K562 (cell line): Measurements from ENCODE around the gene OR10A7. TPM values are rescaled to one million over a fixed set of nuclear protein-coding genes. Genes with fewer than 3 reads are reported as not detected.
A peak's percentile ranks its signal among the peaks of the same experiment; 100 is the strongest.

Experiments
- ATAC-seq: fragments of 200-7000 bp; cut with Tn5 transposase; 3 replicates; pipeline ENCODE4 v1.9.1; 2020; ENCODE audit warnings: moderate library complexity
- BruUV-seq: library from RNA; stranded (reverse); fragments of 400-500 nt; replicated peaks from 2 replicates; lab custom pipeline; 2021; lab: Mats Ljungman, UMichigan
- CTCF ChIA-PET: fragments of 300-600 bp; formaldehyde crosslinking; extraction: SDS; loops from one replicate; lab custom pipeline; 2021; ENCODE audit warnings: low intra/inter-chr PET ratio; lab: Yijun Ruan, JAX
- POLR2A ChIA-PET: fragments of 300-600, 350-650 bp; sonication (Branson Sonifier 250); formaldehyde crosslinking; extraction: SDS; loops from one replicate; lab custom pipeline; 2021; ENCODE audit warnings: antibody characterized with exemption, inconsistent platforms; lab: Yijun Ruan, JAX
- DNase-seq, 4 experiments: peaks; one replicate each; pipeline versions ENCODE4 v3.0.0 to v3.0.0-alpha.2; 2011 to 2018; ENCODE audit warnings: low spot score in 3 of 4, mixed read lengths in 3 of 4; ENCODE audit errors: extremely low read depth in 1 of 4
- FAIRE-seq: peaks from 2 replicates; lab custom pipeline; 2011; peaks lifted over from hg19 to GRCh38; lab: Jason Lieb, UNC
- H2AFZ ChIP-seq: 2 replicates; pipeline ENCODE4 v1.6.0; 2011; ENCODE audit warnings: low read depth, low read length, control low read depth, inconsistent platforms
- H3K27ac ChIP-seq: fragments of 200-600 bp; 3 replicates; pipeline ENCODE4 v1.8.0; 2011; ENCODE audit warnings: low read depth, mild to moderate bottlenecking, control low read depth, inconsistent platforms, low read length, moderate library complexity, mixed read lengths; ENCODE audit errors: extremely low read depth
- H3K27me3 ChIP-seq, 2 experiments: fragments of 300-600 bp in 1 of 2; 2 replicates in 1 of 2; 3 replicates in 1 of 2; pipeline versions ENCODE4 v1.6.0 to v1.8.0; 2011; ENCODE audit warnings: inconsistent platforms in 2 of 2, low read length in 2 of 2, mild to moderate bottlenecking in 1 of 2, mixed read lengths in 1 of 2, moderate library complexity in 1 of 2; ENCODE audit not compliant: control insufficient read depth in 2 of 2, insufficient read depth in 2 of 2
- H3K36me3 ChIP-seq: fragments of 300-600 bp; 3 replicates; pipeline ENCODE4 v1.8.0; 2011; ENCODE audit warnings: mild to moderate bottlenecking, low read length, inconsistent platforms; ENCODE audit not compliant: control insufficient read depth, insufficient read depth
- H3K4me1 ChIP-seq, 2 experiments: fragments of 200-600 bp in 1 of 2; replicated peaks in 1 of 2; 2 replicates in 1 of 2; 3 replicates in 1 of 2; pipeline versions ENCODE4 v1.5.1 to v1.8.0; 2011; ENCODE audit warnings: inconsistent platforms in 2 of 2, low read length in 2 of 2, mild to moderate bottlenecking in 1 of 2, mixed read lengths in 1 of 2, moderate library complexity in 1 of 2; ENCODE audit not compliant: control insufficient read depth in 2 of 2, insufficient read depth in 2 of 2
- H3K4me2 ChIP-seq: 2 replicates; pipeline ENCODE4 v1.6.1; 2011; ENCODE audit warnings: low read length, control low read depth, inconsistent platforms, mixed read lengths; ENCODE audit not compliant: insufficient read depth
- H3K4me3 ChIP-seq: fragments of 200-600 bp; sonication (generic), shearing (Covaris generic); 2 replicates; pipeline ENCODE4 v1.5.1; 2016; ENCODE audit warnings: control low read depth, inconsistent platforms
- H3K79me2 ChIP-seq: fragments of 200-600 bp; 3 replicates; pipeline ENCODE4 v1.8.0; 2011; ENCODE audit warnings: low read length, inconsistent platforms; ENCODE audit not compliant: control insufficient read depth, insufficient read depth
- H3K9ac ChIP-seq, 2 experiments: 2 replicates each; pipeline versions ENCODE4 v1.6.0 to v1.6.1; 2011; ENCODE audit warnings: low read depth in 2 of 2, low read length in 2 of 2, control low read depth in 1 of 2, inconsistent platforms in 1 of 2, mild to moderate bottlenecking in 1 of 2, mixed read lengths in 1 of 2; ENCODE audit not compliant: insufficient read depth in 1 of 2
- H3K9me1 ChIP-seq: one replicate; pipeline ENCODE4 v1.6.0; 2011; ENCODE audit warnings: inconsistent platforms, mild to moderate bottlenecking, low read length, moderate library complexity; ENCODE audit not compliant: control insufficient read depth, insufficient read depth
- H3K9me3 ChIP-seq: replicated peaks from 2 replicates; pipeline ENCODE4 v1.5.1; 2011; ENCODE audit warnings: low read depth, low read length, inconsistent platforms; ENCODE audit not compliant: control insufficient read depth, insufficient read depth
- H4K20me1 ChIP-seq: replicated peaks from 2 replicates; pipeline ENCODE4 v1.6.1; 2011; ENCODE audit warnings: low read length, inconsistent platforms, mixed read lengths; ENCODE audit not compliant: control insufficient read depth, insufficient read depth
- CBX1 ChIP-seq: sonication (generic); IDR thresholded peaks from 2 replicates; pipeline ENCODE4 v1.6.1; 2016; ENCODE audit warnings: antibody characterized with exemption, low read depth, mild to moderate bottlenecking
- CTBP1 ChIP-seq: fragments of 450-650 bp; IDR thresholded peaks from 2 replicates; pipeline ENCODE4 v1.6.1; 2016; ENCODE audit warnings: borderline replicate concordance
- KLF16 ChIP-seq: IDR thresholded peaks from 2 replicates; pipeline ENCODE4 v1.6.1; 2016; ENCODE audit warnings: antibody characterized with exemption
- MAFF ChIP-seq: IDR thresholded peaks from 2 replicates; pipeline ENCODE4 v1.6.1; 2012; ENCODE audit warnings: low read length, improper control_type of control experiment
- MAFK ChIP-seq: IDR thresholded peaks from 2 replicates; pipeline ENCODE4 v1.6.1; 2011; ENCODE audit warnings: low read length, improper control_type of control experiment
- SRSF9 ChIP-seq: fragments of 200-400 bp; formaldehyde crosslinking; IDR thresholded peaks from 2 replicates; pipeline ENCODE4 v1.6.1; 2017; ENCODE audit warnings: low read depth, low read length, borderline replicate concordance
- ZKSCAN8 ChIP-seq: fragments of 200-800 bp; sonication (Bioruptor generic); IDR thresholded peaks from 2 replicates; pipeline ENCODE4 v1.6.1; 2016; ENCODE audit warnings: missing genetic modification characterization, missing compliant biosample characterization
- ZNF316 ChIP-seq: fragments of 450-650 bp; IDR thresholded peaks from 2 replicates; pipeline ENCODE4 v1.6.1; 2016
- ZNF717 ChIP-seq: fragments of 250-450 bp; sonication (Bioruptor Pico); IDR thresholded peaks from 2 replicates; pipeline ENCODE4 v1.5.0; 2021
- WGBS: fragments of 100-300 bp; shearing (Covaris generic); methylation state at CpG from one replicate; pipeline ENCODE4 v1.1.6; 2016; ENCODE audit warnings: low coverage, mixed read lengths; ENCODE audit not compliant: insufficient coverage; ENCODE audit errors: missing lambda C conversion rate; 5-methylcytosine and 5-hydroxymethylcytosine counted together
- in situ Hi-C: fragments of 300-500 bp; cut with MboI; formaldehyde crosslinking; loops from 4 replicates; pipeline ENCODE4 v1.15.0; 2018; ENCODE audit warnings: inconsistent platforms, mixed read lengths
- intact Hi-C: fragments of 100-400 bp; cut with micrococcal nuclease; formaldehyde crosslinking; loops from 2 replicates; pipeline ENCODE4 v1.14.2; 2022
- polyA plus RNA-seq, 8 experiments: library from polyadenylated mRNA; depleted of rRNA in 4 of 8; stranded (reverse) in 5 of 8; unstranded in 3 of 8; fragments of >200 nt; fragmentation: Nextera tagmentation in 2 of 8; fragmentation: Illumina TruSeq in 1 of 8; extraction: Ambion mirVana in 2 of 8; extraction: Trizol in 1 of 8; gene quantifications; 2 replicates each; pipeline versions ENCODE4 v1.2.1 to v1.2.3, GENCODE V29; 2011 to 2014; ENCODE audit warnings: inconsistent platforms in 1 of 8, missing spikeins in 1 of 8
- total RNA-seq, 7 experiments: library from RNA; depleted of rRNA in 6 of 7; stranded (reverse); fragments of >200 nt in 6 of 7; fragmentation: Illumina TruSeq in 2 of 7; extraction: Trizol in 2 of 7; gene quantifications; 2 replicates each; pipeline versions ENCODE4 v1.2.1 to v1.2.3, GENCODE V29; 2011 to 2021; ENCODE audit warnings: low replicate concordance in 1 of 7
- TF ChIP-seq, protein P1 (sequence below): fragments of 250-450 bp; sonication (Bioruptor Pico); IDR thresholded peaks from 2 replicates; pipeline ENCODE4 v1.5.1; 2021; ENCODE audit warnings: mild to moderate bottlenecking

The OR10A7 gene
- total and polyA plus RNA-seq, 9 of the 15 experiments (the other 6 are each of a cell fraction or from before 2014, with no cell fraction given): not detected

DNA sequence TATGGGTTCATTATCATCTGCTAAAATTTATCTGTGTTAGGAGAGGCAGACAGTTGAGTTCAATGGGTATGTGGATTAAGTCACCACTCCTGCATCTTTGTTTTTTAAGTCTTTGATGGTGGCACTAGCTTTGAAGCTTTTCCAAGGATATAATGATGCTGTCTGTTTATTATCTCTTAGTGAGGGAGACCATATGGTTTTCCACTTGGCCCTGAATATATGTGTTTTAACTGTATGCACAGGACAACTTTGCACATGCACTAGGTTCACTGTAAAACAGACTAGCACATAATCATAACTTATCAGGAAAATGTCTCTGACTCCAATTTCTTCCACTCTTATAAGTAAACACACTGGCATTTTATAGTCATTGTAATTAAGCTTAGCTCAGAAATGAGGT lies 32.5 kb downstream of the OR10A7 start (continued):
- TF ChIP-seq CTBP1 (no peak), KLF16 (no peak), ZNF717 (CRISPR knock-in tag) (no peak), ZKSCAN8 (CRISPR knock-in tag) (no peak), SRSF9 (no peak), CBX1 (no peak)
- TF ChIP-seq, all 486 proteins: peak for 0

DNA sequence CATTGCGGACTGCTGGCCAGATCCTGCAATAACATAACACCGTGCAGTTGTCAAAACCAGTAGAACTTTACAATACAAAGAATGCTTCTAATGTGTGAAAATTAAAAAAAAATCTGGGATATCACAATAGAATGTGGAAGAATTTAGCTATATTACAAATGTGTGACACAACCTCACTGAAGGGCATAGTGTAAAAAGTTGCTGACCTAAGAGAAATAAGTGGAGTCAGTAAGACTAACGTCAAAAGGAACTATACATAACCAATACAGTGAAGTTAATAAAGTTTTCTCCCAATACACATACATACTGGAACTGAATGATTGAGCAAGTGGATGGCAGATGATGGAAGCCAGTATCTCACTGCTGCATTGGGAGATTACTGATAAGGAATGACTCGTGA lies 36.0 kb downstream of the OR10A7 start:
- BruUV-seq: no TSS peak
- TF ChIP-seq, protein P1, sequence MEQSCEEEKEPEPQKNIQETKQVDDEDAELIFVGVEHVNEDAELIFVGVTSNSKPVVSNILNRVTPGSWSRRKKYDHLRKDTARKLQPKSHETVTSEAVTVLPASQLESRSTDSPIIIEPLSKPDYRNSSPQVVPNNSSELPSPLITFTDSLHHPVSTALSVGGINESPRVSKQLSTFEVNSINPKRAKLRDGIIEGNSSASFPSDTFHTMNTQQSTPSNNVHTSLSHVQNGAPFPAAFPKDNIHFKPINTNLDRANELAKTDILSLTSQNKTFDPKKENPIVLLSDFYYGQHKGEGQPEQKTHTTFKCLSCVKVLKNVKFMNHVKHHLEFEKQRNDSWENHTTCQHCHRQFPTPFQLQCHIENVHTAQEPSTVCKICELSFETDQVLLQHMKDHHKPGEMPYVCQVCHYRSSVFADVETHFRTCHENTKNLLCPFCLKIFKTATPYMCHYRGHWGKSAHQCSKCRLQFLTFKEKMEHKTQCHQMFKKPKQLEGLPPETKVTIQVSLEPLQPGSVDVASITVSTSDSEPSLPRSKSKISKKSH (CRISPR knock-in tag): no peak
- TF ChIP-seq ZNF316 (peak; percentile 45; the same call in 1 of the 2 replicates), MAFK (peak; percentile 44; the same call in 1 of the 2 replicates), MAFF (peak; percentile 25; the same call in 1 of the 2 replicates)
- in situ Hi-C loops (no loop called here), intact Hi-C loops (no loop called here)
- Histone ChIP-seq H3K4me2 (no peak overlapping the region), H3K4me3 (no peak overlapping the region), H2AFZ (no peak overlapping the region), H3K9me3 (no peaks in the 10 kb centered on the region), H3K4me1 (no peaks in the 10 kb centered on the region), H3K9ac (no peak overlapping the region), H4K20me1 (no peaks in the 10 kb centered on the region), H3K27ac (no peak overlapping the region), H3K36me3 (no peaks in the 10 kb centered on the region), H3K9me1 (no peaks in the 10 kb centered on the region), H3K27me3 (no peaks in the 10 kb centered on the region), H3K79me2 (no peaks in the 10 kb centered on the region)
- POLR2A ChIA-PET: no interaction called here
- WGBS: 1% methylated on average over 4 of the region's 4 CpGs
- CTCF ChIA-PET: no interaction called here
- DNase-seq (no peak), ATAC-seq (no peak), FAIRE-seq (no peak)
